WTC11 (cell line): ENCODE results near the gene TSEN2. TPM values are rescaled to one million over a fixed set of nuclear protein-coding genes. Genes with fewer than 3 reads are reported as not detected.

Source experiments
- ATAC-seq: fragments of 200-7000 bp; cut with Tn5 transposase; 2 replicates; pipeline ENCODE4 v1.10.0; 2021; ENCODE audit warnings: mild to moderate bottlenecking, moderate library complexity
- CTCF ChIA-PET: fragments of 300-600 bp; sonication (Branson Sonifier 250); formaldehyde crosslinking; loops from one replicate; lab custom pipeline; 2021; ENCODE audit warnings: antibody characterized with exemption; lab: Charles Lee
- POLR2A ChIA-PET: fragments of 350-600 bp; sonication (Branson Sonifier 250); formaldehyde crosslinking; loops from one replicate; lab custom pipeline; 2021; ENCODE audit warnings: antibody characterized with exemption; lab: Charles Lee
- DNase-seq: peaks from one replicate; pipeline ENCODE4 v3.0.0; 2021; ENCODE audit warnings: low spot score
- H3K27ac Mint-ChIP-seq: 2 replicates; pipeline ENCODE4 v1.8.0; 2021; ENCODE audit warnings: mixed read lengths
- H3K27me3 Mint-ChIP-seq: 2 replicates; pipeline ENCODE4 v1.8.0; 2021; ENCODE audit warnings: low read depth, mild to moderate bottlenecking, moderate library complexity, mixed read lengths
- H3K36me3 Mint-ChIP-seq: 2 replicates; pipeline ENCODE4 v1.8.0; 2021; ENCODE audit warnings: mixed read lengths
- H3K4me1 Mint-ChIP-seq: 2 replicates; pipeline ENCODE4 v1.8.0; 2022; ENCODE audit warnings: mixed read lengths
- H3K4me3 Mint-ChIP-seq: 2 replicates; pipeline ENCODE4 v1.8.0; 2021; ENCODE audit warnings: mild to moderate bottlenecking, moderate library complexity, mixed read lengths
- H3K9me3 Mint-ChIP-seq: 2 replicates; pipeline ENCODE4 v1.8.0; 2021; ENCODE audit warnings: mixed read lengths
- ATF2 ChIP-seq: sonication (generic); formaldehyde crosslinking; IDR thresholded peaks from 2 replicates; pipeline ENCODE4 v1.8.1; 2022; ENCODE audit warnings: low read depth, missing genetic modification reagents, borderline replicate concordance
- ATF6 ChIP-seq: sonication (generic); formaldehyde crosslinking; IDR thresholded peaks from 2 replicates; pipeline ENCODE4 v1.8.1; 2023; ENCODE audit warnings: mild to moderate bottlenecking, missing genetic modification reagents
- CREM ChIP-seq: sonication (generic); formaldehyde crosslinking; IDR thresholded peaks from 2 replicates; pipeline ENCODE4 v1.8.1; 2022; ENCODE audit warnings: mild to moderate bottlenecking, missing genetic modification reagents, moderate library complexity
- FOXP4 ChIP-seq: sonication (generic); formaldehyde crosslinking; IDR thresholded peaks from 2 replicates; pipeline ENCODE4 v1.8.0; 2022; ENCODE audit warnings: mild to moderate bottlenecking, missing genetic modification reagents
- GRHL2 ChIP-seq: fragments of 250-450 bp; sonication (Bioruptor Pico); IDR thresholded peaks from 2 replicates; pipeline ENCODE4 v1.8.0; 2022; ENCODE audit warnings: mild to moderate bottlenecking, moderate library complexity; ENCODE audit not compliant: insufficient replicate concordance, severe bottlenecking
- JUN ChIP-seq: sonication (generic); formaldehyde crosslinking; IDR thresholded peaks from 2 replicates; pipeline ENCODE4 v1.8.0; 2023; ENCODE audit warnings: mild to moderate bottlenecking, missing genetic modification reagents
- MYBL2 ChIP-seq: sonication (generic); formaldehyde crosslinking; IDR thresholded peaks from 2 replicates; pipeline ENCODE4 v1.8.1; 2023; ENCODE audit warnings: mild to moderate bottlenecking, moderate library complexity, missing genetic modification reagents
- SMAD4 ChIP-seq: sonication (generic); formaldehyde crosslinking; IDR thresholded peaks from 2 replicates; pipeline ENCODE4 v1.8.0; 2022; ENCODE audit warnings: mild to moderate bottlenecking, missing genetic modification reagents
- SOX15 ChIP-seq: fragments of 250-450 bp; sonication (Bioruptor Pico); IDR thresholded peaks from 2 replicates; pipeline ENCODE4 v1.9.0; 2021; ENCODE audit warnings: mild to moderate bottlenecking
- TEAD1 ChIP-seq: sonication (generic); formaldehyde crosslinking; IDR thresholded peaks from 2 replicates; pipeline ENCODE4 v1.8.0; 2022; ENCODE audit warnings: mild to moderate bottlenecking, missing genetic modification reagents
- ZNF219 ChIP-seq: sonication (generic); formaldehyde crosslinking; IDR thresholded peaks from 2 replicates; pipeline ENCODE4 v1.8.0; 2023; ENCODE audit warnings: missing genetic modification reagents, mild to moderate bottlenecking, borderline replicate concordance
- ZNF512 ChIP-seq: sonication (generic); formaldehyde crosslinking; IDR thresholded peaks from 2 replicates; pipeline ENCODE4 v1.8.1; 2022; ENCODE audit warnings: missing genetic modification reagents, borderline replicate concordance
- ZNF671 ChIP-seq: fragments of 250-450 bp; sonication (Bioruptor Pico); IDR thresholded peaks from 2 replicates; pipeline ENCODE4 v1.8.0; 2021; ENCODE audit warnings: mild to moderate bottlenecking
- total RNA-seq: library from RNA; stranded (reverse); gene quantifications from 3 replicates; pipeline ENCODE4 v1.2.3, GENCODE V29; 2021
- TF ChIP-seq, protein P1 (sequence below): sonication (generic); formaldehyde crosslinking; IDR thresholded peaks from 2 replicates; pipeline ENCODE4 v1.8.1; 2022; ENCODE audit warnings: mild to moderate bottlenecking, moderate library complexity, missing genetic modification reagents
- TF ChIP-seq, protein P2 (sequence below): sonication (generic); formaldehyde crosslinking; IDR thresholded peaks from 2 replicates; pipeline ENCODE4 v1.8.1; 2023; ENCODE audit warnings: mild to moderate bottlenecking, moderate library complexity, missing genetic modification reagents
- TF ChIP-seq, protein P3 (sequence below): fragments of 200-600 bp; IDR thresholded peaks from 2 replicates; pipeline ENCODE4 v1.8.0; 2022; ENCODE audit warnings: antibody characterized with exemption

Gene TSEN2
- total RNA-seq, 1 experiment from 2014 or later, result 21.1 TPM

DNA sequence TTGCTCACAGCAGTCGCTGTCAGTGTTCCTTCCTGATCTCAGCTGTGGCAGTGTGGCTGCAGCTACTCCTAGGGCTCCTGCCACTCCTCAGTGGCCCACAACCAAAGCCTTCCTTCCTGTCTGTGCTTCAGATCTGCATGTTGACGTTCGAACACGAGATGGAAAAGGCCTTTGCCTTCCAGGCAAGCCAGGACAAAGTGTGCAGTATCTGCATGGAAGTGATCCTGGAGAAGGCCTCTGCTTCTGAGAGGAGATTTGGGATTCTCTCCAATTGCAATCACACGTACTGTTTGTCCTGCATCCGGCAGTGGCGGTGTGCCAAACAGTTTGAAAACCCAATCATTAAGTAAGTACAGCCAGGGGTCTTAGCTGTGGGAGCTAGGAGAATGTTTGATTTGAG lies 90.4 kb downstream of the TSEN2 start:
- Mint-ChIP-seq H3K4me3 (no peak overlapping the region), H3K9me3 (no peaks in the 10 kb centered on the region), H3K27ac (no peak overlapping the region), H3K27me3 (no peaks in the 10 kb centered on the region), H3K36me3 (peaks cover 77% of the 10 kb centered on the region), H3K4me1 (no peaks in the 10 kb centered on the region)
- ChIA-PET CTCF (no interaction called here), POLR2A (no interaction called here)
- no peak for ATAC-seq
- DNase-seq, result no peak
- no peak for TF ChIP-seq ZNF671 (CRISPR knock-in tag)
- no peak for TF ChIP-seq GRHL2 (CRISPR knock-in tag)
- TF ChIP-seq, protein P1, sequence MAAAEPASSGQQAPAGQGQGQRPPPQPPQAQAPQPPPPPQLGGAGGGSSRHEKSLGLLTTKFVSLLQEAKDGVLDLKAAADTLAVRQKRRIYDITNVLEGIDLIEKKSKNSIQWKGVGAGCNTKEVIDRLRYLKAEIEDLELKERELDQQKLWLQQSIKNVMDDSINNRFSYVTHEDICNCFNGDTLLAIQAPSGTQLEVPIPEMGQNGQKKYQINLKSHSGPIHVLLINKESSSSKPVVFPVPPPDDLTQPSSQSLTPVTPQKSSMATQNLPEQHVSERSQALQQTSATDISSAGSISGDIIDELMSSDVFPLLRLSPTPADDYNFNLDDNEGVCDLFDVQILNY (CRISPR knock-in tag), result no peak
- TF ChIP-seq ATF6, result no peak

- DNase-seq (no peak), ATAC-seq (no peak)
- no peak for TF ChIP-seq CREM (CRISPR knock-in tag)
- no peak for TF ChIP-seq MYBL2
- Mint-ChIP-seq H3K9me3 (no peaks in the 10 kb centered on the region), H3K36me3 (peaks cover 72% of the 10 kb centered on the region), H3K4me1 (no peaks in the 10 kb centered on the region), H3K4me3 (no peak overlapping the region), H3K27me3 (no peaks in the 10 kb centered on the region), H3K27ac (peak overlapping the region; percentile 15; the same call in 1 of the 2 replicates)
- ChIA-PET POLR2A (no interaction called here), CTCF (interaction anchor here (0.6 kb wide), 1 partner anchor 34 kb away, joined by 4 read pairs; no protein-coding TSS in a partner anchor)
These were observed 93.1 kb downstream of the TSEN2 start for GRCh38 chr3:12577379-12577778.

DNA sequence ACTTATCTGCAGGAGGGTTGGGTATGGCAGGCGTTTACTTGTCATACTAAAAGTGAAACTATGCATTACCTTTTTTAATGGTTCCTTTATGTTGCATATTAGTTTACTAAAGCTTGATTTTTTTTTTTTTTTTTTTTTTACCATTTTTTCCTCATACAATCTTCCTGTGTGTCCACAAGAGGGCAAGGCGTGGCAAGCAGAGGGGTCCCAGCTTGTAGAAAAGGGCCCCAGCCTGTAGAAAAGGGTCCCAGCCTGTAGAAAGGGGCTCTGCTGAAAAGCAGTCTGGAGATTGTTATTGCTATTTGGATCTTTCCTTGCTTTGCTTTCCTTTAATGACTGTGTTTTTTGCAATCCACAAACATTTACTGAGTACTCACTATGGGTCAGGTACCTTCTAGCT lies 94.5 kb downstream of the TSEN2 start:
- DNase-seq (no peak), ATAC-seq (no peak; the same call in 1 of the 2 replicates)
- Mint-ChIP-seq H3K27ac (no peak overlapping the region), H3K4me3 (no peak overlapping the region), H3K27me3 (no peaks in the 10 kb centered on the region), H3K36me3 (peaks cover 73% of the 10 kb centered on the region), H3K9me3 (no peaks in the 10 kb centered on the region), H3K4me1 (no peaks in the 10 kb centered on the region)
- ChIA-PET CTCF (interaction anchor here (0.6 to 1.3 kb wide), 4 partner anchors 37 to 480 kb away, joined by 3 to 4 read pairs (median 4); no protein-coding TSS in a partner anchor), POLR2A (interaction anchor here (0.6 to 0.7 kb wide), 3 partner anchors 84 to 1709 kb away, joined by 3 to 8 read pairs (median 4); no protein-coding TSS in a partner anchor)
- no peak for TF ChIP-seq ZNF512 (CRISPR knock-in tag)

DNA sequence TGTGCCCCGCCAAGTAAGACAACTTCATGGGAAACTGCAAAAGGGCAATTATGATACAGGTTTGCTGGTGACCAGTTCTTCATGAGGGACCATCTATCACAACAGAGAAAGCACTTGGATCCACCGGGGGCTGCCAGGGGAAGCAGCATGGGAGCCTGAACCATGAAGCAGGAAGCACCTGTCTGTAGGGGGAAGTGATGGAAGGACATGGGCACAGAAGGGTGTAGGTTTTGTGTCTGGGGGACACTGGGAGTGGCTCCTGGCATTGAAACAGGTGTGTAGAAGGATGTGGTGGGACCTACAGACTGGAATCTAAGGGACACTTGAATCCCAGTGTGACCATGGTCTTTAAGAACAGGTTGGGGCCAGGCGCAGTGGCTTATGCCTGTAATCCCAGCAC lies 95.2 kb downstream of the TSEN2 start:
- H3K9me3 Mint-ChIP-seq, result no peaks in the 10 kb centered on the region
- 0 out of 2 replicates have a peak overlapping the region, but pooled peaks have one; percentile 42 for H3K27ac Mint-ChIP-seq
- H3K4me1 Mint-ChIP-seq, result no peaks in the 10 kb centered on the region
- no peak for DNase-seq
- H3K36me3 Mint-ChIP-seq, result peaks cover 73% of the 10 kb centered on the region
- no peak for ATAC-seq
- ChIA-PET POLR2A (no interaction called here), CTCF (interaction anchor here (1.3 kb wide), 1 partner anchor 444 kb away, joined by 4 read pairs; no protein-coding TSS in a partner anchor)
- H3K4me3 Mint-ChIP-seq, result no peak overlapping the region
- no peaks in the 10 kb centered on the region for H3K27me3 Mint-ChIP-seq
- TF ChIP-seq JUN (CRISPR knock-in tag), result no peak
- no peak for TF ChIP-seq FOXP4
- TF ChIP-seq ATF2 (CRISPR knock-in tag), result no peak
- TF ChIP-seq, protein P2, sequence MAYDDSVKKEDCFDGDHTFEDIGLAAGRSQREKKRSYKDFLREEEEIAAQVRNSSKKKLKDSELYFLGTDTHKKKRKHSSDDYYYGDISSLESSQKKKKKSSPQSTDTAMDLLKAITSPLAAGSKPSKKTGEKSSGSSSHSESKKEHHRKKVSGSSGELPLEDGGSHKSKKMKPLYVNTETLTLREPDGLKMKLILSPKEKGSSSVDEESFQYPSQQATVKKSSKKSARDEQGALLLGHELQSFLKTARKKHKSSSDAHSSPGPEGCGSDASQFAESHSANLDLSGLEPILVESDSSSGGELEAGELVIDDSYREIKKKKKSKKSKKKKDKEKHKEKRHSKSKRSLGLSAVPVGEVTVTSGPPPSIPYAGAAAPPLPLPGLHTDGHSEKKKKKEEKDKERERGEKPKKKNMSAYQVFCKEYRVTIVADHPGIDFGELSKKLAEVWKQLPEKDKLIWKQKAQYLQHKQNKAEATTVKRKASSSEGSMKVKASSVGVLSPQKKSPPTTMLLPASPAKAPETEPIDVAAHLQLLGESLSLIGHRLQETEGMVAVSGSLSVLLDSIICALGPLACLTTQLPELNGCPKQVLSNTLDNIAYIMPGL (CRISPR knock-in tag), result no peak
- TF ChIP-seq, protein P3, sequence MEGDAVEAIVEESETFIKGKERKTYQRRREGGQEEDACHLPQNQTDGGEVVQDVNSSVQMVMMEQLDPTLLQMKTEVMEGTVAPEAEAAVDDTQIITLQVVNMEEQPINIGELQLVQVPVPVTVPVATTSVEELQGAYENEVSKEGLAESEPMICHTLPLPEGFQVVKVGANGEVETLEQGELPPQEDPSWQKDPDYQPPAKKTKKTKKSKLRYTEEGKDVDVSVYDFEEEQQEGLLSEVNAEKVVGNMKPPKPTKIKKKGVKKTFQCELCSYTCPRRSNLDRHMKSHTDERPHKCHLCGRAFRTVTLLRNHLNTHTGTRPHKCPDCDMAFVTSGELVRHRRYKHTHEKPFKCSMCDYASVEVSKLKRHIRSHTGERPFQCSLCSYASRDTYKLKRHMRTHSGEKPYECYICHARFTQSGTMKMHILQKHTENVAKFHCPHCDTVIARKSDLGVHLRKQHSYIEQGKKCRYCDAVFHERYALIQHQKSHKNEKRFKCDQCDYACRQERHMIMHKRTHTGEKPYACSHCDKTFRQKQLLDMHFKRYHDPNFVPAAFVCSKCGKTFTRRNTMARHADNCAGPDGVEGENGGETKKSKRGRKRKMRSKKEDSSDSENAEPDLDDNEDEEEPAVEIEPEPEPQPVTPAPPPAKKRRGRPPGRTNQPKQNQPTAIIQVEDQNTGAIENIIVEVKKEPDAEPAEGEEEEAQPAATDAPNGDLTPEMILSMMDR, result no peak
- no peak for TF ChIP-seq ZNF219 (CRISPR knock-in tag)
- no peak for TF ChIP-seq TEAD1
- no peak for TF ChIP-seq SOX15
- TF ChIP-seq SMAD4 (CRISPR knock-in tag), result no peak
